Right atrium auricular region (tissue), 2 donors: ENCODE results near the gene CDC42SE1. TPM values are rescaled to one million over a fixed set of nuclear protein-coding genes. Genes with fewer than 3 reads are reported as not detected.
"Not testable (repeated sequence)": the region's sequence is repeated elsewhere in the genome, so short reads cannot be mapped to it uniquely, and the experiment has no call there.

Source experiments
- DNase-seq: peaks from one replicate; pipeline ENCODE4 v3.0.0-alpha.2; 2019; ENCODE audit warnings: low spot score
- H3K27ac ChIP-seq, 2 donors: fragments of 200-600 bp; sonication (generic); 1 replicate in 1 of 2; 2 replicates in 1 of 2; pipeline ENCODE4 v1.5.1; 2016 to 2019
- H3K27me3 ChIP-seq, 2 donors: fragments of 200-600 bp; sonication (generic); one replicate each; pipeline versions ENCODE4 v1.5.1 to v1.6.0; 2017 to 2019
- H3K36me3 ChIP-seq: fragments of 200-600 bp; sonication (generic); one replicate; pipeline ENCODE4 v1.5.1; 2016
- H3K4me1 ChIP-seq, 2 donors: fragments of 200-600 bp; sonication (generic); one replicate each; pipeline versions ENCODE4 v1.5.1 to v1.6.0; 2017 to 2019
- H3K4me3 ChIP-seq, 2 donors: fragments of 200-600 bp; sonication (generic); 1 replicate in 1 of 2; 2 replicates in 1 of 2; pipeline ENCODE4 v1.5.1; 2017 to 2019; ENCODE audit warnings: mild to moderate bottlenecking in 1 of 2, moderate library complexity in 1 of 2
- H3K9me3 ChIP-seq, 2 donors: fragments of 200-600 bp; sonication (generic); one replicate each; pipeline ENCODE4 v1.5.1; 2019
- total RNA-seq, 2 donors: library from RNA; depleted of rRNA; stranded (reverse); fragments of >200 nt; gene quantifications; one replicate each; pipeline ENCODE4 v1.1.0, GENCODE V29; 2016
- TF ChIP-seq, protein P1 (sequence below), 2 donors: fragments of 200-600 bp; sonication (generic); IDR thresholded peaks; one replicate each; pipeline ENCODE4 v1.5.1; 2019; ENCODE audit warnings: antibody characterized with exemption in 2 of 2

Gene CDC42SE1, protein sequence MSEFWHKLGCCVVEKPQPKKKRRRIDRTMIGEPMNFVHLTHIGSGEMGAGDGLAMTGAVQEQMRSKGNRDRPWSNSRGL
- 10 to 100 TPM; 18.2 to 37.5 TPM for total RNA-seq

DNA sequence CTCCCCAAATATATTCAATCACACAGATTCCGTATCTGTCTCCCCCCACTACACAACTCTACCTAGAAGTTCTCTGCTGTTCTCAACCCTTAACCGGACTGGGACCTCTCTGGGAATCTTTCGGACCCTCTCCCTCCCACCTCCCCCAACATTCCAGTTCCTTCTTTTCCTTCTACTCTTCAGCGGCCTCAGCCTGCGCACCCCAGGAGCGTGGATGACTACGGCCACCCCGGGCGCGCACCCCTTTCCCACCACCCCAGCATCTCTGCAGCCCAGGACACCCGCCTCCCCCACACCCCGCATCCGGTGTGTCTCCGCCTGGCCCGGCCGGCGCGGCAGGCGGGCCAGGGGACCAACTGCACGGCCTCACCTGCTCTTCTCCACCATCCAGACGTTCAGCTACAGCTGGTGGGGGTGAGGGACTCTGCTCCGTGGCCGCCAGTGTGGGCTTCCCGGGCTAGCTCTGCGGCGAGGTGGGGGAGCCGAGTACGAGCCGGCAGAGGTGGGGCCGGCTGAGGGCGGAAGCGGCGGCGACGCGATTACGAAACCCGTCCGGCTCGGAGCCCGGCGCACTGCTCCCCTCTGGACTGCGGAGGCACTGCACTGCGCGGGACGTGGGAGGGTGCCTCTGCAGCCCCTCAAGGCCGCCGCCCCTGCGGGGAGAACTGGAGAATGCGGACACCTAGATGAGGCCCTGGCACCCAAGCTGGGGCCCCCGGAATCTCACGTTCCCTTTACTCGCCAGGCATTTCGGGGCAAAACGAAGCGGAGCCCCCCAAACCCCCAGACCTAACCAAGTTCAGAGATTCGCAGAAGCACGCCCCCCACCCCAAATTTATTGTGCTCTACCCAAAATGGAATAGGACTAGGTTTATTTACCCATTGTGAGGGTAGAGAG lies at the start of gene CDC42SE1:
Gene CDC42SE1 (minus strand): TSS at position 514 of the 898 bp plus-strand sequence. CDS start 3,892 bp downstream, outside the sequence.
- H3K9me3 ChIP-seq, result no peaks in the 10 kb centered on the region
- TF ChIP-seq, protein P1, sequence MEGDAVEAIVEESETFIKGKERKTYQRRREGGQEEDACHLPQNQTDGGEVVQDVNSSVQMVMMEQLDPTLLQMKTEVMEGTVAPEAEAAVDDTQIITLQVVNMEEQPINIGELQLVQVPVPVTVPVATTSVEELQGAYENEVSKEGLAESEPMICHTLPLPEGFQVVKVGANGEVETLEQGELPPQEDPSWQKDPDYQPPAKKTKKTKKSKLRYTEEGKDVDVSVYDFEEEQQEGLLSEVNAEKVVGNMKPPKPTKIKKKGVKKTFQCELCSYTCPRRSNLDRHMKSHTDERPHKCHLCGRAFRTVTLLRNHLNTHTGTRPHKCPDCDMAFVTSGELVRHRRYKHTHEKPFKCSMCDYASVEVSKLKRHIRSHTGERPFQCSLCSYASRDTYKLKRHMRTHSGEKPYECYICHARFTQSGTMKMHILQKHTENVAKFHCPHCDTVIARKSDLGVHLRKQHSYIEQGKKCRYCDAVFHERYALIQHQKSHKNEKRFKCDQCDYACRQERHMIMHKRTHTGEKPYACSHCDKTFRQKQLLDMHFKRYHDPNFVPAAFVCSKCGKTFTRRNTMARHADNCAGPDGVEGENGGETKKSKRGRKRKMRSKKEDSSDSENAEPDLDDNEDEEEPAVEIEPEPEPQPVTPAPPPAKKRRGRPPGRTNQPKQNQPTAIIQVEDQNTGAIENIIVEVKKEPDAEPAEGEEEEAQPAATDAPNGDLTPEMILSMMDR (IDR thresholded peaks at IDR 0.05), result peak; percentile 85 to 98
- peak within 1 kb of the TSS; percentile 86 to 94 for H3K4me3 ChIP-seq
- peaks cover 20% of the 10 kb centered on the region for H3K36me3 ChIP-seq
- no peaks in the 10 kb centered on the region for H3K27me3 ChIP-seq
- H3K4me1 ChIP-seq, result peaks cover 0 to 49% of the 10 kb centered on the region in 2 donors
- DNase-seq, result peak; percentile 86
- peak within 1 kb of the TSS; percentile 96 to 98 for H3K27ac ChIP-seq

DNA sequence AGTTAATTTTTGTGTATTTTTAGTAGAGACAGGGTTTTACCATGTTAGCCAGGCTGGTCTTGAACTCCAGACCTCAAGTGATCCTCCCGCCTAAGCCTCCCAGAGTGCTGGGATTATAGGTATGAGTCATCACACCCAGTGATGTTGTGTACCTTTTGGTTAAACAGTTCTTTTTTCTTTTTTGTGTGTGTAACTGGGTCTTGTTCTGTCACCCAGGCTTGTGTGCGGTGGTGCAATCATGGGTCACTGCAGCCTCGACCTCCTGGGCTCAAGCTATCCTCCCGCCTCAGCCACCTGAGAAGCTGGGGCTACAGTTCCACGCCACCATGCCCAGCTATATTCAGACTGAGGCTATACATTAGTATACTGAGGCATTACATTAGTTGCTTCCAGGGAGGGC lies 48.9 kb upstream of the CDC42SE1 start:
- H3K27me3 ChIP-seq, result no peaks in the 10 kb centered on the region
- no peaks in the 10 kb centered on the region for H3K9me3 ChIP-seq
- peaks cover 33% of the 10 kb centered on the region for H3K36me3 ChIP-seq
- H3K4me3 ChIP-seq, result no peak overlapping the region
- no peaks in the 10 kb centered on the region for H3K4me1 ChIP-seq
- DNase-seq, result no peak
- no peak overlapping the region for H3K27ac ChIP-seq
- TF ChIP-seq, protein P1 (IDR thresholded peaks at IDR 0.05), result no peak

DNA sequence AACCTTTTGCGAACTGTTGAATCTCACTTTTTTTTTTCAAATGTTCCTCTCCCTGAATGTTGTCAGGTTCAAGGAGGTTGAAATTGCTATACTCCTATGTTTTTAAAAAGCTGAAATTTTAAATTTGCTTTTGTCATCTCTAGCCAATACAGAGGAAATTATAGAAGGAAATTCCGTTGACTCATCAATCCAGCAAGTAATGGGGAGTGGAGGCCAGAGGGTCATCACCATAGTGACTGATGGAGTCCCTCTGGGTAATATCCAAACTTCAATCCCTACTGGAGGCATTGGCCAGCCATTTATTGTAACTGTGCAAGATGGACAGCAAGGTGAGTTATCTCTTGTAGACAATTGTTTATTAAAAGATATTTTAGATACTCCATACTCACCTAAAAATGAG lies 47.5 kb upstream of the CDC42SE1 start:
- no peaks in the 10 kb centered on the region for H3K9me3 ChIP-seq
- H3K27me3 ChIP-seq, result no peaks in the 10 kb centered on the region
- no peak overlapping the region for H3K27ac ChIP-seq
- TF ChIP-seq, protein P1 (IDR thresholded peaks at IDR 0.05), result no peak
- no peaks in the 10 kb centered on the region for H3K4me1 ChIP-seq
- DNase-seq, result no peak
- no peak overlapping the region for H3K4me3 ChIP-seq
- peaks cover 26% of the 10 kb centered on the region for H3K36me3 ChIP-seq

DNA sequence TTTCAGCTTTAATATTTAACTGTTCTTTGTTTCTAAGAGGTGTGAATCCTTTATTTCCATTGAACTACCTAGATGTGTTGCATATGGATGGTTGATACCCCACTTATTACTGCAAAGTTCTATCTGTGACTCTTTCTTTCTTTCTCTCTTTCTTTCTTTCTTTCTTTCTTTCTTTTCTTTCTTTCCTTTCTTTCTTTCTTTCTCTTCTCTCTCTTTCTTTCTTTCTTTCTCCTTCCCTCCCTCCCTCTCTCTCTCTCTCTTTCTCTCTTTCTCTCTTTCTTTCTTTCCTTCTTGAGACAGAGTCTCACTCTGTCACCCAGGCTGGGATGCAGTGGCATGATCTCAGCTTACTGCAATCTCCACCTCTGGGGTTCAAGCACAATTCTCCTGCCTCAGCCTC lies 45.2 kb upstream of the CDC42SE1 start:
- DNase-seq, result no peak
- Histone ChIP-seq H3K27ac (no peak overlapping the region), H3K4me3 (no peak overlapping the region), H3K27me3 (no peaks in the 10 kb centered on the region), H3K36me3 (peaks cover 18% of the 10 kb centered on the region), H3K4me1 (no peaks in the 10 kb centered on the region), H3K9me3 (no peaks in the 10 kb centered on the region)
- TF ChIP-seq, protein P1 (IDR thresholded peaks at IDR 0.05), result no peak

DNA sequence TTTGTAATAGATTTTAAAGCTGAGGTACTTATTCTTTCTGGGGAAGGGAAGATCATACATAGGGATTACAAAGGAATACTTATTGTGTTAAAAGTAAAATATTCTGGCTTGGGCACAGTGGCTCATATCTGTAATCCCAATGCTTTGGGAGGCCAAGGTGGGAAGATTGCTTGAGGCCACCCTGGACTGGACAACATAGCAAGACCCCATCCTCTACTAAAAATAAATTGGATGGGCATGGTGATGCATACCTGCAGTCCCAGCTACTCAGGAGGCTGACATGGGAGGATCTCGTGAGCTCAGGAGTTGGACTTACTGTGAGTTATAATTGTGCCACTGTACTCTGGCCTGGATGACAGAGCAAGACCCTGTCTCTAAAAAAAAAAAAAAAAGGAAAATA lies 38.7 kb upstream of the CDC42SE1 start:
- Histone ChIP-seq H3K27me3 (no peaks in the 10 kb centered on the region), H3K36me3 (peaks cover 8% of the 10 kb centered on the region), H3K27ac (no peak overlapping the region), H3K4me3 (no peak overlapping the region), H3K4me1 (no peaks in the 10 kb centered on the region), H3K9me3 (no peaks in the 10 kb centered on the region)
- DNase-seq, result no peak
- TF ChIP-seq, protein P1 (IDR thresholded peaks at IDR 0.05), result no peak

DNA sequence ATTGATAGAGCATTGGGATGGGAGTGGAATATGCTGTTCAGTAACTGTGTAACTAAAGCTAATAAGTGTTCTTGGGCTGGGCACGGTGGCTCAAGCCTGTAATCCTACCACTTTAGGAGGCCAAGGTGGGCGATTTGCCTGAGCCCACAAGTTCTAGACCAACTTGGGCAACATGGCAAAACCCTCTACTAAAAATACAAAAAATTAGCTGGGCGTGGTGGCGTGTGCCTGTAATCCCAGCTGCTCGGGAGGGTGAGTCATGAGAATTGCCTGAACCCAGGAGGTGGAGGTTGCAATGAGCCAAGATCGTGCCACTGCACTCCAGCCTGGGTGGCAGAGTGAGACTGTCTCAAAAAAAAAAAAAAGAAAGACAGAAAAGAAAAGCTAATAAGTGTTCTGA lies 38.0 kb upstream of the CDC42SE1 start:
- H3K4me3 ChIP-seq, H3K4me1 ChIP-seq, H3K27ac ChIP-seq, DNase-seq, H3K9me3 ChIP-seq, H3K27me3 ChIP-seq, H3K36me3 ChIP-seq: not testable (repeated sequence)
